ENCODE results near the gene SIPA1L3.
"Not testable (repeated sequence)": the region's sequence is repeated elsewhere in the genome, so short reads cannot be mapped to it uniquely, and the experiment has no call there.

Gene SIPA1L3, protein sequence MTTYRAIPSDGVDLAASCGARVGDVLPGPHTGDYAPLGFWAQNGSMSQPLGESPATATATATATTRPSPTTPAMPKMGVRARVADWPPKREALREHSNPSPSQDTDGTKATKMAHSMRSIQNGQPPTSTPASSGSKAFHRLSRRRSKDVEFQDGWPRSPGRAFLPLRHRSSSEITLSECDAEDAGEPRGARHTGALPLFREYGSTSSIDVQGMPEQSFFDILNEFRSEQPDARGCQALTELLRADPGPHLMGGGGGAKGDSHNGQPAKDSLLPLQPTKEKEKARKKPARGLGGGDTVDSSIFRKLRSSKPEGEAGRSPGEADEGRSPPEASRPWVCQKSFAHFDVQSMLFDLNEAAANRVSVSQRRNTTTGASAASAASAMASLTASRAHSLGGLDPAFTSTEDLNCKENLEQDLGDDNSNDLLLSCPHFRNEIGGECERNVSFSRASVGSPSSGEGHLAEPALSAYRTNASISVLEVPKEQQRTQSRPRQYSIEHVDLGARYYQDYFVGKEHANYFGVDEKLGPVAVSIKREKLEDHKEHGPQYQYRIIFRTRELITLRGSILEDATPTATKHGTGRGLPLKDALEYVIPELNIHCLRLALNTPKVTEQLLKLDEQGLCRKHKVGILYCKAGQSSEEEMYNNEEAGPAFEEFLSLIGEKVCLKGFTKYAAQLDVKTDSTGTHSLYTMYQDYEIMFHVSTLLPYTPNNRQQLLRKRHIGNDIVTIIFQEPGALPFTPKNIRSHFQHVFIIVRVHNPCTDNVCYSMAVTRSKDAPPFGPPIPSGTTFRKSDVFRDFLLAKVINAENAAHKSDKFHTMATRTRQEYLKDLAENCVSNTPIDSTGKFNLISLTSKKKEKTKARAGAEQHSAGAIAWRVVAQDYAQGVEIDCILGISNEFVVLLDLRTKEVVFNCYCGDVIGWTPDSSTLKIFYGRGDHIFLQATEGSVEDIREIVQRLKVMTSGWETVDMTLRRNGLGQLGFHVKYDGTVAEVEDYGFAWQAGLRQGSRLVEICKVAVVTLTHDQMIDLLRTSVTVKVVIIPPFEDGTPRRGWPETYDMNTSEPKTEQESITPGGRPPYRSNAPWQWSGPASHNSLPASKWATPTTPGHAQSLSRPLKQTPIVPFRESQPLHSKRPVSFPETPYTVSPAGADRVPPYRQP (N-terminal part only)

DNA sequence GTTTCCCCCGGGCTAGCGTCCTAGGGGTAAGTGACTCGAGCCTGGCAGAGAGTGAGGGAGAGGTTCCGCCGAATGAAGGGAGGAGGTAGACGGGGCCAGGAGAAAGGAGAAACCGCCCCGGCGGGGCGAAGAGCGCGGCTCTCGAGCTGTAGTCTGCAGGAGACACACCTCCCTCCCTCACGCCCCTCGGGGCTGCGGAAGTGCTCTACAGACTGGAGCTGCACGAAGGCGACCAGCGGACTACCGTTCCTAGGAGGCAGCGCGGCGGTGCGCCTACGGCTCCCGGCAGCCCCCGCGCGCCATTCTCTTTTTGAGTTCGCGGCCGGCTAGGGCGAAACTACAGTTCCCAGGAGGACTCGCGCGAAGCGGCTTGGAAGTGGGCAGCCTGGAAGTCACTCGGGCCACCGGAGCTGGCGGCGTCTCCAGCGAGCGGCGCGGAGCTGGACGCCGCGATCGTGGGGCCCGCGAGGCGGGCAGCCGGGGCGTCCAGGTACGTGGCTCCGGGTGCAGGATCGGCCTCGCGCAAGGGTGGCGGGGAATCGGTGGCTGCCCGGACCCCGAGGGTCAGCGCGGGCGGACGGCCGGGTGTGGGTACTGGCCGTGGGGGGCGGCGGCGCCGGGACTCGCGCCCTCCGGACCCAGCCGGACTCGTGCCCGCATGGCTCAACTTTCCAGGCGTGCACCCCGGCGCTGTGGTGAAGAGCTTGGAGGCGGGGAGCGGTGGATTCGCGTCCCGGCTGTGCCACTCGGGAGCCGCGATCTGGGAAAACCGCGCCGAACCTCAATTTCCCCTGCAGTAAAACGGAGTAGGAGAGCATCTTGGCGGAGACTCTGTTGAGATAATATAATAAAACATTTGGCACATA is at the start of gene SIPA1L3:
Gene SIPA1L3, plus strand, starts transcription at position 340 of the 866 bp plus-strand sequence. CDS start 174,358 bp downstream, outside the sequence.
- in situ Hi-C loops (cut with HindIII; ENCODE audit: low sequenced_read_pairs): no loop called here

DNA sequence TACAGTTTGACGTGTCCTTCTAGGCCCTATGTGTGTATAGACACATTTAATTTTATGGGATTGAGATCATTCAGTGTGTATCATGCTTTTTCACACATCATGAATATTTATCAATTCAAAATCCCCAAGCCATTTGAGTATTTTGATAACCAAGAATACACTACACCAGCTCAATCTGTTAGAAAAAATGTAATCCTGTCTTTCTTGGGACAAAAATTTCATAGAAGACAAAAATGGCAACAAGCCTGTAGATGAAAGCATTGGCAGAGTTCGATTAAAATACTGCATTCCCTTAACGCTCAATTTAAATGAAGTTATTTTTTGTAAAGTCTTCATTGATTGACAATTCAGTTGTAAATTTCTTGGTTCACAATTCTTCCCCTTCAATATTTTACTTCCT is 42.5 kb upstream of the SIPA1L3 start:
- in situ Hi-C loops (cut with HindIII; ENCODE audit: low sequenced_read_pairs): no loop called here

DNA sequence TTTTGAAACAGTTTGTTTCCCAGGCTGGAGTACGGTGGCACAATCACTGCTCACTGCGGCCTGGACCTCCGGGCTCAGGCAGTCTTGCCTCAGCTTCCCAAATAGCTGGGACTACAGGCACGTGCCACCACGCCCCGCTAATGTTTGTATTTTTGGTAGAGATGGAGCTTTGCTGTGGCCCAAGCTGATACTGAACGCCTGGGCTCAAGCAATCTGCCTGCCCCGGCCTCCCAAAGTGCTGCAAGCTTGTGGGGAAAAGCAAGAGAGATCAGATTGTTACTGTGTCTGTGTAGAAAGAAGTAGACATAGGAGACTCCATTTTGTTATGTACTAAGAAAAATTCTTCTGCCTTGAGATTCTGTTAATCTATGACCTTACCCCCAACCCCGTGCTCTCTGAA is 41.1 kb upstream of the SIPA1L3 start:
- in situ Hi-C loops (cut with HindIII; ENCODE audit: low sequenced_read_pairs): not testable (repeated sequence)

DNA sequence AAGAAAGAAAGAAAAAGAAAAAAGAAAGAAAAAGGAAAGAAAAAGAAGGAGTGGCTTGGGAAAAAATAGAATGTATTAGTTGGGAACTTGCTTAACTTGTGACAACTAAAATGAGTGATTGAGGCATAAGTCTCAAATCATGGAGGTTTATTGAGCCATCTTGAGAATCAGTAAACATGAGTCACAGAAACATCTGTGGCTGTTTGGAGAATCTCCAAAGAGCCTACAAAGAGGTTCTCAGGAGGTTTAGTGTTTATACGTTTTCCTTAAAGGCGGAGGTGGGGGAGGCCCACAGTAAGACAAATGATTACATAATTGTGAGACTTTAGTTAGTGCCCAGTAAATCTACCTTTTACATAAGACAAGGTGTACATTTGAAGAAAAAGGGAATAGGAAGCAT is 39.2 kb upstream of the SIPA1L3 start:
- in situ Hi-C loops (cut with HindIII; ENCODE audit: low sequenced_read_pairs): no loop called here

DNA sequence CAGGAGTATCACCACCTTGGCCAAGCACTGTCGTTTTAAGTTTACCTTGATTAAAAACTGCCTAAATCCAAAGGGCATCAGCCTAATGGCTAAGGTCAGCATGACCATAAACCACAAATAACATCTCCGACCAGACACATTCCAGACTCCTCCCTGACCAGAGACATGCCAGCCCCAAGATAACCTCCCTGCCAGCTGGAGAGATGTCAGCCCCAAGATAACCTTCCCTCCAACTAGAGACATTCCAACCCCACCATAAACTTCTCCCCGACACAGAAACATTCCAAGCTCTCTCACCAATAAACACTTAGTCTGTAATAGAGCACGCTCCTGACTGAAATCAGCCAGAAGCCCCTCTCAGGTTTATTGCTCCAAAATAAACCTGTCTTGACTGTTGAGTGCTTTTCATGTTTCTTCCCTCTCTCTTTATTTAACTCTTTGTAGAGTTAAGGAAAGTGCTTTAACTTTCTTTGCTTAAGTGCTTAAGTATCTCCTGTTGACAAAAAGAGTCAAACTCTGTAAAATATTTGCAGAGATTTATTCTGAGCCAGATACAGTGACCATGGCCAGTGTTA is 37.2 kb upstream of the SIPA1L3 start:
- in situ Hi-C loops (cut with HindIII; ENCODE audit: low sequenced_read_pairs): no loop called here

DNA sequence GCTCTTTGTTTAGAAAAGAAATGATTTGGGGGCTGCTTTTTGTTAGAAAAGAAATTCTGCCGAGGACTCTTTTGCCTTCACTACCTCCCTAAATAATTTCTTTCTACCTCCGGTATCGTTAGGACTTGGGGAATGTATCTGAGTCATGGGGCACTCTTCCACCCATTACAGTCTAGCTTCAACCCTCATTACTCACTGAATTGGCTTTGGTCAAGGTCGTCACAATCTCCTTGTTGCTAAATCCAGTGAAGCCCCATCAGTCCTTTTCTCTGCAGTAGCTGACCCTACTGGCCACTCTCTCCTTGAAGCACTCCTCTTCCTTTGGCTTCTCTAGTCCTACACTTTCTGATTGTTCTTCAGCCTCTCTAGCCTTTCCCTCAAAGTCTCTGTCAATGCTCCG is 34.6 kb upstream of the SIPA1L3 start:
- in situ Hi-C loops (cut with HindIII; ENCODE audit: low sequenced_read_pairs): no loop called here

DNA sequence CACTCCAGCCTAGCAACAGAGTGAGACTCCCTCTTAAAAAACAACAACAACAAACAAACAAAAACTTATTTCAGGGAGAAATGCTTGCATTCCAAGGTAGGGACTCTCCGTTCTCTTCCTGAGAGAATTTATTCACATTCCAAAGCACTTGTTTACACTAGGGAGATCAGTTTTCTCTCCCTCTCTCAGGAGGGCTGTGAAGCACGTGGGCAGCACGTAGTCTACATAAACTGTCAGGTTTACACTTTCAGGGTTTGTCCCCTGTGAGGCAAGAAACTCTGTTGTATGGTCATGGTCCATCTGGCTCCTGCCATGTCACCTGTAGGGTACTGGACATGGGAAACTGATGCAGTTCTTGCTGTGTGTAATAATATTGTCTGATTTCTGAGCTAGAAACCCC is 32.2 kb upstream of the SIPA1L3 start:
- in situ Hi-C loops (cut with HindIII; ENCODE audit: low sequenced_read_pairs): no loop called here

DNA sequence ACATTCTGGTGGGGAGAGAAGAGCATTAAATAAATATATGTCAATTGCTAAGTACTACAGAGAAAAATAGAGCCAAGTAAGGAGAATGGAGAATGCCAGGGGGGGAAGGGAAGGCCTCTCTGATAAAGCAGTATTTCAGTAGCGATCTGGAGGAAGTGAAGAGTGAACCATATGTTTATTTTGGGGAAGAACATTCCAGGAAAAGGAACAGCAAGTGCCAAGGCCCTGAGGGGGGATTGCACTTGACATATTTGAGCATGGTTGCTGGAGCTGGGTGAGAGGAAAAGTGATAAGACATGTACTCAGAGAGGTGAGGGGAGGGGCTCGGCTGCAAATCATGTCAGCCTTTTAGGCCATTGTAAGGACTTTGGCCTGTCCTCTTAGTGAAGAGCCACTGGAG is 31.0 kb upstream of the SIPA1L3 start:
- in situ Hi-C loops (cut with HindIII; ENCODE audit: low sequenced_read_pairs): no loop called here

DNA sequence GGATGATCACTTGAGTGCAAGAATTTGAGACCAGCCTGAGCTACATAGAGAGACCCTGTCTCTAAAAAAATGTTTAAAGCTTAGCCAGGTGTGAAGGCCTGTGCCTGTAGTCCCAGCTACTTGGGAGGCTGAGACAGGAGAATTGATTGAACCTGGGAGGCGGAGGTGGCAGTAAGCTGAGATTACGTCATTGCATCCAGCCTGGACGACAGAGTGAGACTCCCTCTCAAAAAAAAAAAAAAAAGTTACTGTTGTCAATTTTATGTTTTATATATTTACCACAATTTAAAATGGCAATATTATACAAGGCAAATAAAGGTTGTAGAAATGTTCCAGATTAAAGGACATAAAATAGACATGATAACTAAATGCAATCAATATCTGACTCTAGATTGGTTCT is 29.9 kb upstream of the SIPA1L3 start:
- in situ Hi-C loops (cut with HindIII; ENCODE audit: low sequenced_read_pairs): no loop called here

DNA sequence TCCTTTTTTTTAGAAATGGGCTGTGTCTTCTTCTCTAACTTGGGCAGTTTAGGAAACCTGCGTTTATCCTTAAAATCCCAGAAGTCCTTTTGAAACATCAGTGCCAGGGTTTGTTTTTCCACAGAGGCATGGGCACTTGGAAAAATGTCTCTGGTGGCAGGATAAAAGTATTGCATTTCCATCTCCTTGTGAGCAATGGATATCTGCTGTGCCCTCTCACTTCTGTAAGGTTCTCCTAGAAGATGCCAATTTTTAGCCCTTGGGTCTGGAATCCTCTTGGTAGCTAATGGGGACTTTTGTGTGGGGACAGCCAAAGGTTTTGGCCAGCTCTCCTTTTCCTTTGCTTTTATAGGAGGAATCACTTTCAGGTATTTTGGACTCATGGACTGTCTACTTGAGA is 21.6 kb upstream of the SIPA1L3 start:
- in situ Hi-C loops (cut with HindIII; ENCODE audit: low sequenced_read_pairs): no loop called here

DNA sequence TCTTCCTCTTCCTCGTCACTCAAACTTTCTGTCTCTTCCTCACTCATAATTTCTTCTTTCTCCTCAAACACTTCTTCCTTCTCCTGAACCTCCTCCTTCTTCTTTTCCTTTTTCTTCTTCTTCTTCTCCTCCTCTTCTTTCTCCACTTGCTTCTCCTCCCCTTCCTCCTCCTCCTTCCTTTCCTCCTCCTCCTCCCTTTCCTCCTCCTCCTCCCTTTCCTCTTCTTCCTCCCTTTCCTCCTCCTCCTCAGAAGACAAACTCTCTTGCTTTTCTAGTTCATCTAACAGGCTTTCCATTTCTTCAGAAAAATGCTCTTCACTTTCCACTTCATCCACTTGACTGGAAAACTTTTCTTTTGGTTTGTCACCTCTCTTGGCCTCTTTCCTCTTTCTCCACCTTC is 20.4 kb upstream of the SIPA1L3 start:
- in situ Hi-C loops (cut with HindIII; ENCODE audit: low sequenced_read_pairs): no loop called here

DNA sequence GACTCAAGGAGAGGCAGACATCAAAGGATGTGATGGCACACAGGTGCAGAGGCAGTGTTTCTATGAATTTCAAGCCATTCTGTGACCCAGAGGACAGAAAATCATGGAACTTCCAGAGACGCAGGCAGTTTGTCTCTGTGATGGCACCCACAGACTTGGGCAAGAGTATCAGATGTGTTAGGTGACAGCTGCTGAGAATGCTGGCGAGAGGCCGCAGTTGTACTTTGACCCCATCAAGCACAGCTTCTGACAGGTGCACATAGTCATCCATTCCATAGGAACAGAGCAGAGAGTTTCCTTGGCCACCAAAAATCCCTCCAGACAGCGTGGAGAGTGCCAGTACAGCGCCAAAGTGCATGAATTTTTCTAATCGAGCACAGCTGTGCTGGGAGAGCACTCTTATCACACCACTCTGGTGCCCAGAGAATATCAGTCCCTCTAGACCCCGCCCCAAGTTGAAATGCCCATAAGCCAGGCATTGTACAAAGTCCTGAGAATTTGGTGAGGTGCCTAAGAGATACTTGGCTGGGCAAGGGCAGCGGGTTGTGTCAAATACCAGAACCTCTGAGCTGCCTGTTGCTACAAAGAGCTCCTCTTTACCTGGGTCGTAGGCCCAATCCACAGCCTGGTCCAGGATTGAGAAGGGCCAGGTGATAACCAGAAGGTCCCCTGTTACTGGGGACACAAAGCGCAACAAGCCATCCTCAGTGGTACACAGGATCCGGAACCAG is 13.0 kb upstream of the SIPA1L3 start:
- in situ Hi-C loops (cut with HindIII; ENCODE audit: low sequenced_read_pairs): no loop called here

DNA sequence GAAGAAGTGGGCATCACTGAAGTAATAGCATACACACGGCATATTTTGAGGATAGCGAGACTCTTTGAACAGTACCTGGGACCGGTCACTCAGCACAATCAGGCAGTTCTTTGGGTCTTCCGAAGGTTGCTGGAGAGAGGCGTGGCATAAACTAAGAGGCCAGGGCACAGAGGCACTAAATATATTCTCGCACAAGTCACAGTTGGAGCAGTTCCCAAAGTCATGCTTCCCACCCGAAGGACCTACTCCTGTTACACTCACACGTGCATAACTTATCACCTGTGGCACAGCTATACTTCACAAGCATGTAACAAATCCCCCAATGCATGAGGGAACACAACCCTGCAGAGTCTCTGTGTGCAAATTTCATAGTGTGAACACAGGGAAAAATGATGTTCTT is 10.8 kb upstream of the SIPA1L3 start:
- in situ Hi-C loops (cut with HindIII; ENCODE audit: low sequenced_read_pairs): no loop called here

DNA sequence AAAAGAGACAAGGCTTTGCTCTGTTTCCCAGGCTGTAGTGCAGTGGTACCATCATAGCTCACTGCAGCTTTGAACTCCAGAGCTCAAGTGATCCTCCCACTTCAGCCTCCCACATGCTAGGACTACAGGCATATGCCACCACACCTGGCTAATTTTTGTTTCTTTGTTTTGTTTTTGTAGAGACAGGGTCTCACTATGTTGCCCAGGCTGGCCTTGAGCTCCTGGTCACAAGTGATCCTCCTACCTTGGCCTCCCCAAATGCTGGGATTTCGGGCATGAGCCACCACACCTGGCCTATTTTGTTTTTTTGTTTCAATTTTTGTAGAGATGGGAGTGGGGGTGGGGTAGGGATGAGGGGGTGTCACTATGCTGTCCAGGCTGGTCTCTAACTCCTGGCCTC is 7.6 kb upstream of the SIPA1L3 start:
- in situ Hi-C loops (cut with HindIII; ENCODE audit: low sequenced_read_pairs): no loop called here

DNA sequence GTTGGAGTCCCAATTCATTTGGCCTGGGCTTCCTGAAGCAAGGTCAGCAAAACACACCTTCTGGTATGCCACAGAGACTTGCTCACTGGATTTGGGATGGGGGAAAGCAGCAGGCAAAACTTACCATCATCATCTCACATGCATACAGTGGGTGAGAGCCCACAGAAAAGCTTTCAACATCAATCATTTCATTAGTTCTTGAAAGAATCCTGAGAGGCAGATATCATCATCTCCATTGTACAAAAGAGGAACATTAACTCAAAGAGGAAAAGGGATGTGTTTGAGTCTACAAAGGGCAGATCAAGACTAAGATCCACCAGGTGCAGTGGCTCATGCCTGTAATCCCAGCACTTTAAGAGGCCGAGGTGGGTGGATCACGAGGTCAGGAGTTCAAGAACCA is 7.0 kb upstream of the SIPA1L3 start:
- in situ Hi-C loops (cut with HindIII; ENCODE audit: low sequenced_read_pairs): no loop called here

DNA sequence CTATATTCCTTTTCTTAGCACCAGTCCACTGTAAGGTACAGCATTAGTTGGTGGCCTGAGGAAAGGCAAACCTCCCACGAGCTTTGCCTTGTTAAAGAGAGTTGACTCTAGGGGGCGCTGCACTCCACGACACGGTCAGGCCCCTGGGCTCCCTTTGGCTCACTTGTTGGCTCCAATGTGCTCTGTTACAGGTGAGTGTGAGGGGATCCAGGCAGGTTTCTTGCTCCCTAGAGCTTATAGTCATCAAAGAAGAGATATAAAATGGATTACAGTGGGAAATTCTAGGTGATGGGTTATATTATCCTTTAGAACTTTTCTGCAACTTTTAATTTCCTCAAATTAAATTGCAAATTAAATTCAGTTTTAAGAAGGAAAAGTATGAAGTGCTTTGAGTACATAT is 4.3 kb upstream of the SIPA1L3 start:
- in situ Hi-C loops (cut with HindIII; ENCODE audit: low sequenced_read_pairs): no loop called here

DNA sequence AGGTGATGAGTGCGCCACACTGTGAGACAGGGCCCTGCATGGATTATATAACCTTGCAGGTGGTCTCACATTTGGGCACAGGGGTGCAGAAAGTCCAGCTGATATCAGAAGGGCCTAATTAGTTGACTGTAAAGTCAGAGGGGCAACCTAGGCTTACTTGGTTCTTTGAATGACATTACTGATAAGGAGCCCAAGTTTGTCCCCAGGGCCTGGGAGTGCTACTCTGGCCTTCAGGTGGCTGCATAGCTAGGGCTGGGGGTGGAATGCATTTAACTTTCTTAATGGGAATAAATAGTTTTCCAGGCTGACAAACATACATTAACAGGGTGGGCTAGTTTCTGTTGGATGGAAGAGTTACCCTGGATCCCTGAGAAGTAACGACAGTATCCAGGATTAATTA is 3.9 kb upstream of the SIPA1L3 start:
- in situ Hi-C loops (cut with HindIII; ENCODE audit: low sequenced_read_pairs): no loop called here

DNA sequence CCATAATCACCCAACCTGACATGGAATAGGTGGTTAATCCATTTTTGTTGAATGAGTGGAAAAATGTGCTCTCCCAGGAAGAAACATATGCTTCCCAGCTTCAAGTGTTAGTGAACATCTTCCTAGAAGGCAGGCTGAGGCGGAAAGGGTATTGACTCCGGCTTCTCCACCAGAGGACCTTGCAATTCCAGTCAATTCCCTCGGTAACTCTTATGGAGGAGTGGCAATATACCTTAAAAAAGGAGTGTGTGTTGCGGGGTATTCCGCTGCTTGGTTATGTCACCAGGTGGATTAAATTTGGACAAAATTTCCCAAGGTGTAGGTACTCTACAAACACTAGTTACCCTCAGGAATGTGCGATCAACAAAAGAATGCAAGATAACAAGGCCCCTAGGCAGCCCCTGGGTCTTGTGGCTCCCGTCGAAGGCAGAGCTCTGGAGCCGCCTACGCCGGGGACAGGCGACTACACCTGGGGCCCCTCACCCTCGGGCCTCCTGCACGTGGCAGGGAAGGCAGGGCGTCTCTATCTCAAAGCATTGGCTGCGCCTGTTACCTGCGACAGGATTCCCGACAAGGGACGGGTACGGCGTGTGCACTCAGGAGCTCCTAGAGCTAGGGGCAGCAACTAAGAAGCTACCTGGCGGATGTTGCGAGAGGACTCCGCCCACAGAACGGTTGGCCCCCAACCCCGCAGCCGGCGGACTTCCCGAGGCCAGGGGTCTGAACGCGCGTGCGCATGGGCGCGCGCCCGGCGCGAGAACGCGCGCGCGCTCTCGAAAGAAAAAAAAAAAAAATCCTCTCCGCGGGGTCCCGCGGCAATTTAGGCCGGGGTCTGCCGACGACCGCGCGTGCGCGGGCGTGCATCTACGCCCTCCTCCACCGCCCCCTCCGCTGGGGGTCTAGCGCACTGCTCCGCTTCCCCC is 801 bp upstream of the SIPA1L3 start, which contains the start of gene WDR87:
Gene WDR87, minus strand, starts transcription at position 649 of the 923 bp plus-strand sequence. CDS start 8,355 bp downstream, outside the sequence.
- in situ Hi-C loops (cut with HindIII; ENCODE audit: low sequenced_read_pairs): no loop called here

Measured in DLD1 (cell line).